Measurements from ENCODE around the gene LRRFIP2.

The LRRFIP2 gene

DNA sequence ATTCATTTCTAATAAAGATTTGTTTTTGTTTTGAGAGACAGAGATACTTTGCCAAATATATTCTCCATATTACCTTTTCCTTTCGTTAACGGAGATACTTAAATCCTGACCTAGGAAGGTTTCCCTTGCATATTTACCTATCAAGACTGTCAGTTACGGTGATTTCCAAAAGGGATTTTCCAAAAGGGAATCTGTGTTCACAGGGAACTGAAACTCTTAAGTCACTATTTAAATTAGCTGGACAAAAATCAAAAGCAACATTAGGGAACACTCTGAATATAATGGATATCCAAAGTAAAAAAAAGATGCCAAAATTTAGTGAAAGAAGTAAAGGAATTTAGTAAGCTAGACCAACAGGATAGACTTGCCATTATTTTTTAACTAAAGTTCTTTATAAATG, 576 bp downstream of the LRRFIP2 start:
- peaks cover 8% of the 10 kb centered on the region for H3K79me1 ChIP-seq (ENCODE audit: low read depth, low read length)
- H2BK120ac ChIP-seq (ENCODE audit: low read depth, low read length), result no peak overlapping the region
- peaks cover 2 to 36% of the 10 kb centered on the region in 2 donors for H3K36me3 ChIP-seq (replicated peaks in 1 of 2; ENCODE audit: control insufficient read depth in 2 of 2, insufficient read depth in 2 of 2, low read length in 2 of 2)
- H3K14ac ChIP-seq (ENCODE audit: low read length), result no peak overlapping the region
- H3K4me3 ChIP-seq (ENCODE audit: low read length in 2 of 2), result no peak overlapping the region
- no peak overlapping the region for H2BK12ac ChIP-seq (ENCODE audit: low read length)
- H3K27me3 ChIP-seq (ENCODE audit: control insufficient read depth in 3 of 3, insufficient read depth in 3 of 3, low read depth in 1 of 3, low read length in 3 of 3), result no peaks in the 10 kb centered on the region
- no peak overlapping the region for H4K8ac ChIP-seq (ENCODE audit: low read depth, low read length)
- no peaks in the 10 kb centered on the region for H3K9me3 ChIP-seq (replicated peaks in 1 of 2; ENCODE audit: control insufficient read depth in 2 of 2, insufficient read depth in 1 of 2, low read depth in 1 of 2, low read length in 2 of 2)
- H3K9ac ChIP-seq (ENCODE audit: low read depth, low read length, poor library complexity), result no peak overlapping the region
- no peak overlapping the region for H2BK5ac ChIP-seq (ENCODE audit: low read length)
- no peak overlapping the region for H2AK5ac ChIP-seq (ENCODE audit: low read depth, low read length)
- H3K23ac ChIP-seq (ENCODE audit: low read depth, low read length, poor library complexity), result no peak overlapping the region
- no peak overlapping the region for H2BK15ac ChIP-seq (ENCODE audit: low read length)
- WGBS, 2 donors (ENCODE audit: extremely low coverage in 2 of 2, insufficient read length in 2 of 2, insufficient replicate concordance in 1 of 2), result no CpG with 5 or more reads among the region's 3 CpGs
- DNase-seq (ENCODE audit: low spot score), result no peak
- no peak overlapping the region for H3K4ac ChIP-seq (ENCODE audit: low read length)
- no peak overlapping the region for H3K18ac ChIP-seq (ENCODE audit: low read length)
- H3K27ac ChIP-seq (replicated peaks; ENCODE audit: low read length), result no peak overlapping the region
- peaks cover 0 to 7% of the 10 kb centered on the region in 2 donors for H3K4me1 ChIP-seq (ENCODE audit: control insufficient read depth in 2 of 2, insufficient read depth in 1 of 2, low read depth in 1 of 2, low read length in 2 of 2)
- no peak overlapping the region for H3K4me2 ChIP-seq (ENCODE audit: insufficient read depth, low read length, poor library complexity, severe bottlenecking)
- no peak overlapping the region for H2AFZ ChIP-seq (ENCODE audit: low read length)
- no peak overlapping the region for H4K91ac ChIP-seq (ENCODE audit: low read depth, low read length, poor library complexity)

DNA sequence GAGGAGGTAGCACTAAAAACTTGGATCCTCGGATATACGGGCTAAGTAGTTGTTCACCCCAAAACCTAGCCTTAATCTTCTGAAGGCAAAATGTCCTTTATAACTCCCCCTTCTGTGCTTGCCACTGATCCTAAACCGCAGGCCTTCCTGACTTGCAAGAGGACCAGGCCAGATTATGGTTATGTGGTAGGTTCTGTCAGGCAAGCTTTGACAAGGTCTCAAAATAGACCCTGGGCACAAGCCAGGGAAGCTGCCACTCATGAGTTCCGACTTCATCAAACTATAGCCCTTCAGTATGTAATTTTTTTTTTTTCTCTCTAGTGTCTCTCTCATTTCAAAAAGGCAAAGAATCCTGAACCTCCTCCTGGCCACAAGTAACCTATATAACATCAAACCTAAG, 3.2 kb downstream of the LRRFIP2 start:
- Histone ChIP-seq H3K27me3 (ENCODE audit: control insufficient read depth in 3 of 3, insufficient read depth in 3 of 3, low read depth in 1 of 3, low read length in 3 of 3) (no peaks in the 10 kb centered on the region), H3K9me3 (replicated peaks in 1 of 2; ENCODE audit: control insufficient read depth in 2 of 2, insufficient read depth in 1 of 2, low read depth in 1 of 2, low read length in 2 of 2) (no peaks in the 10 kb centered on the region), H3K4ac (ENCODE audit: low read length) (no peak overlapping the region), H2BK12ac (ENCODE audit: low read length) (no peak overlapping the region), H3K14ac (ENCODE audit: low read length) (no peak overlapping the region), H4K91ac (ENCODE audit: low read depth, low read length, poor library complexity) (no peak overlapping the region), H2AFZ (ENCODE audit: low read length) (no peak overlapping the region), H3K23ac (ENCODE audit: low read depth, low read length, poor library complexity) (no peak overlapping the region), H3K36me3 (replicated peaks in 1 of 2; ENCODE audit: control insufficient read depth in 2 of 2, insufficient read depth in 2 of 2, low read length in 2 of 2) (peaks cover 2 to 36% of the 10 kb centered on the region in 2 donors), H3K4me2 (ENCODE audit: insufficient read depth, low read length, poor library complexity, severe bottlenecking) (no peak overlapping the region), H2AK5ac (ENCODE audit: low read depth, low read length) (no peak overlapping the region), H3K9ac (ENCODE audit: low read depth, low read length, poor library complexity) (no peak overlapping the region), H3K4me1 (ENCODE audit: control insufficient read depth in 2 of 2, insufficient read depth in 1 of 2, low read depth in 1 of 2, low read length in 2 of 2) (peaks cover 0 to 5% of the 10 kb centered on the region in 2 donors), H3K79me1 (ENCODE audit: low read depth, low read length) (peaks cover 7% of the 10 kb centered on the region), H2BK15ac (ENCODE audit: low read length) (no peak overlapping the region), H4K8ac (ENCODE audit: low read depth, low read length) (no peak overlapping the region), H3K4me3 (ENCODE audit: low read length in 2 of 2) (no peak overlapping the region), H2BK120ac (ENCODE audit: low read depth, low read length) (no peak overlapping the region), H3K18ac (ENCODE audit: low read length) (no peak overlapping the region), H2BK5ac (ENCODE audit: low read length) (no peak overlapping the region), H3K27ac (replicated peaks; ENCODE audit: low read length) (no peak overlapping the region)
- no peak for DNase-seq (ENCODE audit: low spot score)
- no CpG with 5 or more reads among the region's 4 CpGs for WGBS, 2 donors (ENCODE audit: extremely low coverage in 2 of 2, insufficient read length in 2 of 2, insufficient replicate concordance in 1 of 2)

DNA sequence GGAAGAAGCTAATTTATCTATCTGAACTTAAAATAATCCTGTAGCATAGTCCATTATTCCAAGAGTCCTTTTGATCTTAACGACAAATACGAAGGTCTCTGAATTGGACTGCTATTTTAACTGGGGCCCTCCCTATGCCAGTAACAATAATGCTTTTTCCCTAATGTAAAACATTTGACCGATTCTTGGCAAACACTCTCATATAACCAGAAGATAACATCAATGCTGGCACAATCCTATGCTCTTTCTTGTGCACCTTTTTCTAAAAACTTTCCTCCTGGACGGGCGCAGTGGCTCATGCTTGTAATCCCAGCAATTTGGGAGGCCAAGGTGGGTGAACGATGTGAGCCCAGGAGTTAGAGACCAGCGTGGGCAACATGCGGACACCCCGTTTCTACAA, 3.9 kb downstream of the LRRFIP2 start:
- Histone ChIP-seq H3K36me3 (replicated peaks in 1 of 2; ENCODE audit: control insufficient read depth in 2 of 2, insufficient read depth in 2 of 2, low read length in 2 of 2) (peaks cover 2 to 36% of the 10 kb centered on the region in 2 donors), H3K4me1 (ENCODE audit: control insufficient read depth in 2 of 2, insufficient read depth in 1 of 2, low read depth in 1 of 2, low read length in 2 of 2) (peaks cover 0 to 5% of the 10 kb centered on the region in 2 donors), H3K23ac (ENCODE audit: low read depth, low read length, poor library complexity) (no peak overlapping the region), H3K4me2 (ENCODE audit: insufficient read depth, low read length, poor library complexity, severe bottlenecking) (no peak overlapping the region), H3K9me3 (replicated peaks in 1 of 2; ENCODE audit: control insufficient read depth in 2 of 2, insufficient read depth in 1 of 2, low read depth in 1 of 2, low read length in 2 of 2) (no peaks in the 10 kb centered on the region), H3K18ac (ENCODE audit: low read length) (no peak overlapping the region), H4K91ac (ENCODE audit: low read depth, low read length, poor library complexity) (no peak overlapping the region), H2BK5ac (ENCODE audit: low read length) (no peak overlapping the region), H2BK12ac (ENCODE audit: low read length) (no peak overlapping the region), H3K4me3 (ENCODE audit: low read length in 2 of 2) (no peak overlapping the region), H2BK15ac (ENCODE audit: low read length) (no peak overlapping the region), H3K9ac (ENCODE audit: low read depth, low read length, poor library complexity) (no peak overlapping the region), H3K27ac (replicated peaks; ENCODE audit: low read length) (no peak overlapping the region), H2BK120ac (ENCODE audit: low read depth, low read length) (no peak overlapping the region), H3K79me1 (ENCODE audit: low read depth, low read length) (peaks cover 5% of the 10 kb centered on the region), H3K4ac (ENCODE audit: low read length) (no peak overlapping the region), H3K14ac (ENCODE audit: low read length) (no peak overlapping the region), H2AFZ (ENCODE audit: low read length) (no peak overlapping the region), H3K27me3 (ENCODE audit: control insufficient read depth in 3 of 3, insufficient read depth in 3 of 3, low read depth in 1 of 3, low read length in 3 of 3) (no peaks in the 10 kb centered on the region), H4K8ac (ENCODE audit: low read depth, low read length) (no peak overlapping the region), H2AK5ac (ENCODE audit: low read depth, low read length) (no peak overlapping the region)
- no CpG with 5 or more reads among the region's 9 CpGs for WGBS, 2 donors (ENCODE audit: extremely low coverage in 2 of 2, insufficient read length in 2 of 2, insufficient replicate concordance in 1 of 2)
- no peak for DNase-seq (ENCODE audit: low spot score)

DNA sequence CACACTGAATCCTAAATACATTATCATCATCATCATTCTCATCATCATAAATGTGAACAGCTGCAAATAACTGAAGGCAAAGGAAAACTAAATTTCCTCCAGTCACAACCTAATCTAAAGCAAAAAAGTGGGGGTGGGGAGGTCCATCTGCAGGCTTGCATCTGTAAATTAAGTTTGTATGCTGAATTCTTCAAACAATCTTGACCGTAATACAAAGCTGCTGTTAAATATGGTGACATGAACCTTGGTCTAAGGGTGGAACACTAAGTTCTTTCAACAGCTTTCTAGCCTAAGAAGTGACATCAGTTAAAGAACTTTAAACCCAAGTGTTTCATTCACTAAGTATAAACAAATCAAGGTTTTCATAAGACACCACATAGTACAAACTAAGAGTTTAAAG, 4.3 kb downstream of the LRRFIP2 start:
- Histone ChIP-seq H2BK15ac (ENCODE audit: low read length) (no peak overlapping the region), H3K18ac (ENCODE audit: low read length) (no peak overlapping the region), H3K27ac (replicated peaks; ENCODE audit: low read length) (no peak overlapping the region), H2AFZ (ENCODE audit: low read length) (no peak overlapping the region), H2BK12ac (ENCODE audit: low read length) (no peak overlapping the region), H2AK5ac (ENCODE audit: low read depth, low read length) (no peak overlapping the region), H3K79me1 (ENCODE audit: low read depth, low read length) (peaks cover 2% of the 10 kb centered on the region), H3K23ac (ENCODE audit: low read depth, low read length, poor library complexity) (no peak overlapping the region), H3K9me3 (replicated peaks in 1 of 2; ENCODE audit: control insufficient read depth in 2 of 2, insufficient read depth in 1 of 2, low read depth in 1 of 2, low read length in 2 of 2) (no peaks in the 10 kb centered on the region), H3K14ac (ENCODE audit: low read length) (no peak overlapping the region), H3K9ac (ENCODE audit: low read depth, low read length, poor library complexity) (no peak overlapping the region), H3K4me2 (ENCODE audit: insufficient read depth, low read length, poor library complexity, severe bottlenecking) (no peak overlapping the region), H3K4me1 (ENCODE audit: control insufficient read depth in 2 of 2, insufficient read depth in 1 of 2, low read depth in 1 of 2, low read length in 2 of 2) (peaks cover 0 to 5% of the 10 kb centered on the region in 2 donors), H3K4me3 (ENCODE audit: low read length in 2 of 2) (no peak overlapping the region), H4K91ac (ENCODE audit: low read depth, low read length, poor library complexity) (no peak overlapping the region), H3K36me3 (replicated peaks in 1 of 2; ENCODE audit: control insufficient read depth in 2 of 2, insufficient read depth in 2 of 2, low read length in 2 of 2) (peaks cover 2 to 36% of the 10 kb centered on the region in 2 donors), H4K8ac (ENCODE audit: low read depth, low read length) (no peak overlapping the region), H2BK5ac (ENCODE audit: low read length) (no peak overlapping the region), H3K4ac (ENCODE audit: low read length) (no peak overlapping the region), H3K27me3 (ENCODE audit: control insufficient read depth in 3 of 3, insufficient read depth in 3 of 3, low read depth in 1 of 3, low read length in 3 of 3) (no peaks in the 10 kb centered on the region), H2BK120ac (ENCODE audit: low read depth, low read length) (no peak overlapping the region)
- no peak for DNase-seq (ENCODE audit: low spot score)
- WGBS, 2 donors (ENCODE audit: extremely low coverage in 2 of 2, insufficient read length in 2 of 2, insufficient replicate concordance in 1 of 2), result no CpG with 5 or more reads among the region's 1 CpG
